ENCODE data around the gene TRIM5.

TRIM5 gene

GRCh38 chr11:5639953-5640352, 44.9 kb downstream of the TRIM5 start:
- Histone ChIP-seq H3K36me3 (peaks cover 72% of the 10 kb centered on the region), H3K9ac (no peak overlapping the region), H3K4me1 (no peaks in the 10 kb centered on the region), H3K4me3 (no peak overlapping the region), H3K27ac (no peak overlapping the region), H3K9me3 (no peaks in the 10 kb centered on the region), H3K27me3 (no peaks in the 10 kb centered on the region), H4K20me1 (no peaks in the 10 kb centered on the region), H3K4me2 (no peak overlapping the region)
- no peak for TF ChIP-seq Cebpa-rat (IDR thresholded peaks at IDR 0.05)

DNA sequence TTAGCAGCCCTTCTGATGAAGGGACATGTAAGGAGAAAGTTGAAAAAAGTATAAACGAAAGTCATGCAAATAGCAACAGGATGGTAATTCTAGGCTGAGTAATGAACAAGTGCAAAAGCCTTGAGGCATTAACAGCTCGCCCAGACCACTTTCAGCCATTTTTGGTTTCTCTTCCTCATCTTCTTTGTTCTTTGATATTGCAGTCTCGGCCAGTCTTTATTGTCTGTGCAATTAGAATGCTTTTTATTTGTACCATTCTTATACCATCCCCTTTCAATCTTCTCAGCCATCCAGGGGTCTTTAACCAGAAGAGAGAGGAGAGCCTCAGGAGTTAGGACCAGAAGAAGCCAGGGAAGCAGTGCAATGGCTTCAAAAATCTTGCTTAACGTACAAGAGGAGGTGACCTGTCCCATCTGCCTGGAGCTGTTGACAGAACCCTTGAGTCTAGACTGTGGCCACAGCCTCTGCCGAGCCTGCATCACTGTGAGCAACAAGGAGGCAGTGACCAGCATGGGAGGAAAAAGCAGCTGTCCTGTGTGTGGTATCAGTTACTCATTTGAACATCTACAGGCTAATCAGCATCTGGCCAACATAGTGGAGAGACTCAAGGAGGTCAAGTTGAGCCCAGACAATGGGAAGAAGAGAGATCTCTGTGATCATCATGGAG, 52.8 kb downstream of the TRIM5 start:
- H3K4me3 ChIP-seq, result no peak overlapping the region
- H3K9me3 ChIP-seq, result peaks cover 4% of the 10 kb centered on the region; the same call in 1 of the 2 replicates
- H3K4me1 ChIP-seq, result no peaks in the 10 kb centered on the region
- H3K4me2 ChIP-seq, result no peak overlapping the region
- H3K9ac ChIP-seq, result no peak overlapping the region
- no peak overlapping the region for H3K27ac ChIP-seq
- H3K27me3 ChIP-seq, result no peaks in the 10 kb centered on the region
- H4K20me1 ChIP-seq, result no peaks in the 10 kb centered on the region
- TF ChIP-seq Cebpa-rat (IDR thresholded peaks at IDR 0.05), result no peak
- H3K36me3 ChIP-seq, result peaks cover 46% of the 10 kb centered on the region

DNA sequence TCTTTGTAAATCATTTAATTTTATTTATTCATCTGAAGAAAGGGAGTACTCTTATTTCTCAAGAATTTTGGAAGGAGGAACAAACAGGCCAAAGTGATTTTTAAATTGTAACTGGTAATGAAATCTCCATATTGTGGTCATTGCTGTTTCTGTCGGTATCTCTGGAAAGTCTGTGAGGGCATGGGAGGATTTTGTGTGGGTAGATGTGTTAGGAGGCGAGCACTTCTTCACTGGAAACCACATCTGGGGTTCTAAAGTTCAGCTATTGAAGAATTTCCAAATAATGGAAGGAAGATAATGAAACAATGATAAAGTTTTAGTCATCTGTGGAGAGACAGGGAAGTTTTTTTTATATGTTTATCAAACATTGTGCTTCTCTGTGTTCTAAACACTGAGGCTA, 53.5 kb downstream of the TRIM5 start:
- Histone ChIP-seq H3K4me1 (no peaks in the 10 kb centered on the region), H3K4me2 (no peak overlapping the region), H4K20me1 (no peaks in the 10 kb centered on the region), H3K27me3 (no peaks in the 10 kb centered on the region), H3K36me3 (peaks cover 39% of the 10 kb centered on the region), H3K4me3 (no peak overlapping the region), H3K27ac (no peak overlapping the region), H3K9ac (no peak overlapping the region), H3K9me3 (peaks cover 4% of the 10 kb centered on the region; the same call in 1 of the 2 replicates)
- no peak for TF ChIP-seq Cebpa-rat (IDR thresholded peaks at IDR 0.05)

DNA sequence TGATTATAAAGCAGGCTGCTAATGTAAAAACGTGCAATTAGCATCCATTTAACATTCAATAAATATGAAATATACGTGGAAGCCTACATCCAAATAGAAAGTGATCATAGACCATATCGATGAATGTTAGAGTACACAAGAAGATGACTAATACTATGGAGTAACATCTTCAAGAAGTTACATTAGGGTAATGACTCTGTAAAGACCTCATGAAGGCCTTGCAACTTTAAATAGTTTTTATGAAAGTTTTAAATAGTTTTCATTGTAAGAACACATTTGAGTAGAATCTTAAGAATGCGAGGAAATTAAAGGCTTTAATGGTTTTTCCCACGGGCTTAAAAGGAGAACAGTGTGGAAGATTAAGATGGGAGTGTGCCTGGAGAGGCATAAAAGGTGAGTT, 58.7 kb downstream of the TRIM5 start:
- no peaks in the 10 kb centered on the region for H3K27me3 ChIP-seq
- no peaks in the 10 kb centered on the region for H4K20me1 ChIP-seq
- TF ChIP-seq Cebpa-rat (IDR thresholded peaks at IDR 0.05), result no peak
- peaks cover 4% of the 10 kb centered on the region; the same call in 1 of the 2 replicates for H3K9me3 ChIP-seq
- no peak overlapping the region for H3K4me3 ChIP-seq
- H3K27ac ChIP-seq, result no peak overlapping the region
- peak overlapping the region; percentile 95 for H3K4me2 ChIP-seq
- peaks cover 17% of the 10 kb centered on the region for H3K4me1 ChIP-seq
- H3K9ac ChIP-seq, result no peak overlapping the region
- no peaks in the 10 kb centered on the region for H3K36me3 ChIP-seq

DNA sequence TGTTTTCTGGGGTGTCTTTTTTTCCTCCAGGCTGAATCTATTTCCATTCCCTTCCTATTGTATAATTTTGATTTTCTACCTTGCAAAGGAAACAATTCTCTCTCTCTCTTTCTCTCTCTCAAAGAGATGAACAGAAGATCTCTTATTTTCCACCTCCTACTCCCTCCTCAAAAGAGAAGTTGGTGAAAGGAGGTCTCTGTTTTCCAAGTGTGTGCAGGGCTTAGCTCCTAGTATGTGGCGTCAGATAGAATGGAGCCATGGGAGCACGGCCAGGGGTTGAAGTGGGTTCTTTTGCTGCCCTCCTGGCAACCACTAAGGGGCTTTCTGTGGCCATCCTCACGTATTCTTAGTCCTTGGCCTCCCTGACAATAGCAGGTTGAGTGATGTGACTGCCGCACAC, 59.6 kb downstream of the TRIM5 start:
- H3K27ac ChIP-seq, result peak overlapping the region; percentile 58
- peaks cover 17% of the 10 kb centered on the region for H3K4me1 ChIP-seq
- TF ChIP-seq Cebpa-rat (IDR thresholded peaks at IDR 0.05), result no peak
- H3K36me3 ChIP-seq, result no peaks in the 10 kb centered on the region
- peaks cover 4% of the 10 kb centered on the region; the same call in 1 of the 2 replicates for H3K9me3 ChIP-seq
- no peaks in the 10 kb centered on the region for H4K20me1 ChIP-seq
- peak overlapping the region; percentile 75 for H3K9ac ChIP-seq
- H3K27me3 ChIP-seq, result no peaks in the 10 kb centered on the region
- peak overlapping the region; percentile 69 for H3K4me3 ChIP-seq
- H3K4me2 ChIP-seq, result peak overlapping the region; percentile 95

- TF ChIP-seq Cebpa-rat (IDR thresholded peaks at IDR 0.05), result no peak
- peak within 1 kb of the TSS; percentile 75 for H3K9ac ChIP-seq
- H3K4me2 ChIP-seq, result peak within 1 kb of the TSS; percentile 95
- peaks cover 17% of the 10 kb centered on the region for H3K4me1 ChIP-seq
- peaks cover 4% of the 10 kb centered on the region; the same call in 1 of the 2 replicates for H3K9me3 ChIP-seq
- no peaks in the 10 kb centered on the region for H3K27me3 ChIP-seq
- H3K27ac ChIP-seq, result peak within 1 kb of the TSS; percentile 58
- H4K20me1 ChIP-seq, result no peaks in the 10 kb centered on the region
- H3K36me3 ChIP-seq, result no peaks in the 10 kb centered on the region
- peak within 1 kb of the TSS; percentile 69 for H3K4me3 ChIP-seq
These were observed 60.2 kb downstream of the TRIM5 start, which contains the start of gene TRIM34 for GRCh38 chr11:5624489-5625279. TRIM34 (plus strand) TSS chr11:5625001; CDS start chr11:5632332, 7,331 bp downstream.

DNA sequence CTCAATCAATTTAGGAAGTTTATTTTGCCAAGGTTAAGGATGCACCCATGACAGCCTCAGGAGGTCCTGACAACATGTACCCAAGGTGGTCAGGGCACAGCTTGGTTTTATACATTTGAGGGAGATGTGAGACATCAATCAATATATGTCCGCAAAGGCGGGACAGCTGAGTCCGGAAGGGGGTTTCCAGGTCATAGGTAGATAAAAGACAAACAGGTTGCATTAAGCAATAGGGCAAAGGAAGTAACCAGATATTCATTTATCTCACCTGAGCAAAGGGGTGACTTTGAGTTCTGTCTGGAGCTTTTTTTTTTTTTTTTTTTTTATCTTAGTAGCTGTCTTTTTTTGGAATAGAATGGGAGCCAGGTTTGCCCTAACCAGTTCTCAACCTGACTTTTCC, 62.1 kb downstream of the TRIM5 start:
- no peak overlapping the region for H3K9ac ChIP-seq
- H3K4me1 ChIP-seq, result peaks cover 17% of the 10 kb centered on the region
- H3K4me2 ChIP-seq, result no peak overlapping the region
- H3K4me3 ChIP-seq, result no peak overlapping the region
- no peak for TF ChIP-seq Cebpa-rat (IDR thresholded peaks at IDR 0.05)
- H3K27ac ChIP-seq, result no peak overlapping the region
- H3K36me3 ChIP-seq, result no peaks in the 10 kb centered on the region
- H4K20me1 ChIP-seq, result no peaks in the 10 kb centered on the region
- no peaks in the 10 kb centered on the region for H3K27me3 ChIP-seq
- H3K9me3 ChIP-seq, result no peaks in the 10 kb centered on the region

GRCh38 chr11:5621580-5621979, 63.3 kb downstream of the TRIM5 start:
- Histone ChIP-seq H3K4me1 (peaks cover 17% of the 10 kb centered on the region), H3K9me3 (no peaks in the 10 kb centered on the region), H4K20me1 (no peaks in the 10 kb centered on the region), H3K4me2 (no peak overlapping the region), H3K9ac (no peak overlapping the region), H3K27ac (no peak overlapping the region), H3K27me3 (no peaks in the 10 kb centered on the region), H3K4me3 (no peak overlapping the region), H3K36me3 (no peaks in the 10 kb centered on the region)
- TF ChIP-seq Cebpa-rat (IDR thresholded peaks at IDR 0.05), result no peak

GRCh38 chr11:5620651-5621521, 64.0 kb downstream of the TRIM5 start:
- Histone ChIP-seq H3K36me3 (no peaks in the 10 kb centered on the region), H3K4me3 (no peak overlapping the region), H3K9ac (no peak overlapping the region), H3K27me3 (no peaks in the 10 kb centered on the region), H3K9me3 (no peaks in the 10 kb centered on the region), H3K27ac (no peak overlapping the region), H3K4me1 (peaks cover 15% of the 10 kb centered on the region), H4K20me1 (no peaks in the 10 kb centered on the region), H3K4me2 (no peak overlapping the region)
- TF ChIP-seq Cebpa-rat (IDR thresholded peaks at IDR 0.05), result no peak

All from BLaER1 (cell line).